Liver (tissue), 9 donors: ENCODE measurements around the gene AAMDC. TPM values are rescaled to one million over a fixed set of nuclear protein-coding genes. Genes with fewer than 3 reads are reported as not detected.
"Not testable (repeated sequence)": the region's sequence is repeated elsewhere in the genome, so short reads cannot be mapped to it uniquely, and the experiment has no call there.

ENCODE experiments used
- DNase-seq: peaks from one replicate; pipeline ENCODE4 v3.0.0-alpha.2; 2017; ENCODE audit warnings: low spot score
- H3K27ac ChIP-seq, 2 donors: one replicate each; pipeline ENCODE4 v1.7.0; 2013; ENCODE audit warnings: inconsistent platforms in 2 of 2, low read length in 2 of 2, control low read depth in 1 of 2, low read depth in 1 of 2, mild to moderate bottlenecking in 1 of 2
- H3K27me3 ChIP-seq, 4 donors: one replicate each; pipeline versions ENCODE4 v1.6.1 to v1.7.0; 2013; ENCODE audit warnings: low read length in 3 of 4, inconsistent platforms in 1 of 4, mild to moderate bottlenecking in 1 of 4, moderate library complexity in 1 of 4; ENCODE audit not compliant: control insufficient read depth in 4 of 4, insufficient read depth in 4 of 4
- H3K36me3 ChIP-seq, 4 donors: one replicate each; pipeline versions ENCODE4 v1.6.1 to v1.7.0; 2013; ENCODE audit warnings: low read length in 3 of 4, mild to moderate bottlenecking in 3 of 4, low read depth in 1 of 4, moderate library complexity in 1 of 4; ENCODE audit not compliant: control insufficient read depth in 4 of 4, insufficient read depth in 3 of 4
- H3K4me1 ChIP-seq, 4 donors: one replicate each; pipeline versions ENCODE4 v1.6.1 to v1.7.0; 2013; ENCODE audit warnings: low read length in 3 of 4, mild to moderate bottlenecking in 3 of 4, moderate library complexity in 1 of 4; ENCODE audit not compliant: control insufficient read depth in 4 of 4, insufficient read depth in 4 of 4
- H3K4me3 ChIP-seq, 3 donors: one replicate each; pipeline versions ENCODE4 v1.6.1 to v1.7.0; 2013; ENCODE audit warnings: low read length in 3 of 3, control low read depth in 1 of 3, low read depth in 1 of 3, mild to moderate bottlenecking in 1 of 3
- H3K9ac ChIP-seq, 2 donors: one replicate each; pipeline ENCODE4 v1.7.0; 2013; ENCODE audit warnings: low read length in 2 of 2, mild to moderate bottlenecking in 2 of 2, moderate library complexity in 2 of 2, control low read depth in 1 of 2, low read depth in 1 of 2
- H3K9me3 ChIP-seq, 4 donors: one replicate each; pipeline versions ENCODE4 v1.6.1 to v1.7.0; 2013; ENCODE audit warnings: low read length in 3 of 4; ENCODE audit not compliant: control insufficient read depth in 4 of 4
- ATF3 ChIP-seq: IDR thresholded peaks from 2 replicates; pipeline ENCODE4 v1.6.1; 2016; ENCODE audit warnings: antibody characterized with exemption
- FOXA2 ChIP-seq: IDR thresholded peaks from 2 replicates; pipeline ENCODE4 v1.6.1; 2016; ENCODE audit warnings: antibody characterized with exemption
- GABPA ChIP-seq, 2 donors: IDR thresholded peaks in 1 of 2; conservative IDR thresholded peaks in 1 of 2; 2 replicates each; pipeline ENCODE4 v1.6.1; 2016; ENCODE audit warnings: antibody characterized with exemption in 2 of 2, mild to moderate bottlenecking in 1 of 2, moderate library complexity in 1 of 2
- HNF4G ChIP-seq: IDR thresholded peaks from 2 replicates; pipeline ENCODE4 v1.6.1; 2016; ENCODE audit warnings: antibody characterized with exemption
- JUND ChIP-seq, 2 donors: IDR thresholded peaks; 2 replicates each; pipeline ENCODE4 v1.6.1; 2016; ENCODE audit warnings: antibody characterized with exemption in 2 of 2
- NR2F2 ChIP-seq: IDR thresholded peaks from 2 replicates; pipeline ENCODE4 v1.6.1; 2016; ENCODE audit warnings: antibody characterized with exemption
- RAD21 ChIP-seq, 2 donors: IDR thresholded peaks; 2 replicates each; pipeline ENCODE4 v1.6.1; 2016; ENCODE audit warnings: antibody characterized with exemption in 2 of 2, mild to moderate bottlenecking in 2 of 2
- REST ChIP-seq: IDR thresholded peaks from 2 replicates; pipeline ENCODE4 v1.6.1; 2016; ENCODE audit warnings: antibody characterized with exemption, mild to moderate bottlenecking
- SP1 ChIP-seq: IDR thresholded peaks from 2 replicates; pipeline ENCODE4 v1.6.1; 2018; ENCODE audit warnings: antibody characterized with exemption, mild to moderate bottlenecking
- YY1 ChIP-seq: IDR thresholded peaks from 2 replicates; pipeline ENCODE4 v1.6.1; 2016; ENCODE audit warnings: antibody characterized with exemption, mild to moderate bottlenecking
- WGBS: extraction: QIAGEN DNeasy Blood & Tissue Kit; methylation state at CpG from one replicate; pipeline ENCODE4 v1.1.7; 2013; 5-methylcytosine and 5-hydroxymethylcytosine counted together
- polyA plus RNA-seq, 2 donors: library from polyadenylated mRNA; stranded (reverse) in 1 of 2; unstranded in 1 of 2; fragments of 200-250 nt in 1 of 2; fragments of >200 nt in 1 of 2; fragmentation: Nextera tagmentation in 1 of 2; extraction: Ambion mirVana in 1 of 2; gene quantifications; one replicate each; pipeline versions ENCODE4 v1.2.1 to v1.2.3, GENCODE V29; 2013 to 2015
- total RNA-seq, 2 donors: library from RNA; depleted of rRNA; stranded (reverse); fragments of >200 nt; gene quantifications; one replicate each; pipeline ENCODE4 v1.2.3, GENCODE V29; 2014
- TF ChIP-seq, protein P1 (sequence below): IDR thresholded peaks from 2 replicates; pipeline ENCODE4 v1.6.1; 2016; ENCODE audit warnings: antibody characterized with exemption
- TF ChIP-seq, protein P2 (sequence below): fragments of 150-350 bp; IDR thresholded peaks from 2 replicates; pipeline ENCODE4 v1.5.1; 2017; ENCODE audit warnings: improper control_type of control experiment, low read depth, low read length; ENCODE audit not compliant: missing input control
- TF ChIP-seq, protein P3 (sequence below): IDR thresholded peaks from 2 replicates; pipeline ENCODE4 v1.6.1; 2016; ENCODE audit warnings: antibody characterized with exemption
- donor health status: healthy.
- donor health status: healthy.
- donor health status: healthy.
- donor health status: healthy.
- donor health status: healthy.

The AAMDC gene
- total and polyA plus RNA-seq, 4 donors = 7.4 to 31.1 (median 13.7) TPM

GRCh38 chr11:77821349-77821851, 456 bp downstream of the AAMDC start:
- TF ChIP-seq, protein P1, sequence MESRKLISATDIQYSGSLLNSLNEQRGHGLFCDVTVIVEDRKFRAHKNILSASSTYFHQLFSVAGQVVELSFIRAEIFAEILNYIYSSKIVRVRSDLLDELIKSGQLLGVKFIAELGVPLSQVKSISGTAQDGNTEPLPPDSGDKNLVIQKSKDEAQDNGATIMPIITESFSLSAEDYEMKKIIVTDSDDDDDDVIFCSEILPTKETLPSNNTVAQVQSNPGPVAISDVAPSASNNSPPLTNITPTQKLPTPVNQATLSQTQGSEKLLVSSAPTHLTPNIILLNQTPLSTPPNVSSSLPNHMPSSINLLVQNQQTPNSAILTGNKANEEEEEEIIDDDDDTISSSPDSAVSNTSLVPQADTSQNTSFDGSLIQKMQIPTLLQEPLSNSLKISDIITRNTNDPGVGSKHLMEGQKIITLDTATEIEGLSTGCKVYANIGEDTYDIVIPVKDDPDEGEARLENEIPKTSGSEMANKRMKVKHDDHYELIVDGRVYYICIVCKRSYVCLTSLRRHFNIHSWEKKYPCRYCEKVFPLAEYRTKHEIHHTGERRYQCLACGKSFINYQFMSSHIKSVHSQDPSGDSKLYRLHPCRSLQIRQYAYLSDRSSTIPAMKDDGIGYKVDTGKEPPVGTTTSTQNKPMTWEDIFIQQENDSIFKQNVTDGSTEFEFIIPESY = no peak
- TF ChIP-seq GABPA (IDR thresholded peaks at IDR 0.05 in 1 of 2, conservative IDR thresholded peaks at IDR 0.05 in 1 of 2) = no peak
- TF ChIP-seq HNF4G = no peak
- no peak for TF ChIP-seq FOXA2
- TF ChIP-seq RAD21 (IDR thresholded peaks at IDR 0.05) = no peak
- TF ChIP-seq, protein P2, sequence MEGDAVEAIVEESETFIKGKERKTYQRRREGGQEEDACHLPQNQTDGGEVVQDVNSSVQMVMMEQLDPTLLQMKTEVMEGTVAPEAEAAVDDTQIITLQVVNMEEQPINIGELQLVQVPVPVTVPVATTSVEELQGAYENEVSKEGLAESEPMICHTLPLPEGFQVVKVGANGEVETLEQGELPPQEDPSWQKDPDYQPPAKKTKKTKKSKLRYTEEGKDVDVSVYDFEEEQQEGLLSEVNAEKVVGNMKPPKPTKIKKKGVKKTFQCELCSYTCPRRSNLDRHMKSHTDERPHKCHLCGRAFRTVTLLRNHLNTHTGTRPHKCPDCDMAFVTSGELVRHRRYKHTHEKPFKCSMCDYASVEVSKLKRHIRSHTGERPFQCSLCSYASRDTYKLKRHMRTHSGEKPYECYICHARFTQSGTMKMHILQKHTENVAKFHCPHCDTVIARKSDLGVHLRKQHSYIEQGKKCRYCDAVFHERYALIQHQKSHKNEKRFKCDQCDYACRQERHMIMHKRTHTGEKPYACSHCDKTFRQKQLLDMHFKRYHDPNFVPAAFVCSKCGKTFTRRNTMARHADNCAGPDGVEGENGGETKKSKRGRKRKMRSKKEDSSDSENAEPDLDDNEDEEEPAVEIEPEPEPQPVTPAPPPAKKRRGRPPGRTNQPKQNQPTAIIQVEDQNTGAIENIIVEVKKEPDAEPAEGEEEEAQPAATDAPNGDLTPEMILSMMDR = no peak
- TF ChIP-seq, protein P3, sequence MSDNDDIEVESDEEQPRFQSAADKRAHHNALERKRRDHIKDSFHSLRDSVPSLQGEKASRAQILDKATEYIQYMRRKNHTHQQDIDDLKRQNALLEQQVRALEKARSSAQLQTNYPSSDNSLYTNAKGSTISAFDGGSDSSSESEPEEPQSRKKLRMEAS = no peak
- TF ChIP-seq REST = no peak
- TF ChIP-seq YY1 = no peak
- TF ChIP-seq JUND (IDR thresholded peaks at IDR 0.05) = no peak
- TF ChIP-seq SP1 = no peak
- no peak for TF ChIP-seq NR2F2
- TF ChIP-seq ATF3 = no peak
- 1% methylated on average over 16 of the region's 16 CpGs for WGBS

GRCh38 chr11:77822126-77822525, 1.2 kb downstream of the AAMDC start:
- not testable (repeated sequence) for H3K27me3 ChIP-seq, H3K36me3 ChIP-seq, H3K9me3 ChIP-seq, H3K9ac ChIP-seq, DNase-seq, H3K4me3 ChIP-seq, H3K27ac ChIP-seq
- peaks cover 6 to 41% (median 20%) of the 10 kb centered on the region in 4 donors for H3K4me1 ChIP-seq
- 83% methylated on average over 13 of the region's 13 CpGs for WGBS

More at GRCh38 chr11:77821349-77821851, 456 bp downstream of the AAMDC start:
- peak; percentile 46 for DNase-seq
- peak overlapping the region; percentile 21 to 89 for H3K9ac ChIP-seq
- H3K27me3 ChIP-seq = no peaks in the 10 kb centered on the region
- H3K4me1 ChIP-seq = peaks cover 6 to 46% (median 20%) of the 10 kb centered on the region in 4 donors
- H3K27ac ChIP-seq = peak overlapping the region; percentile 45 to 87
- no peaks in the 10 kb centered on the region for H3K9me3 ChIP-seq
- peak overlapping the region; percentile 84 to 97 (median 89) for H3K4me3 ChIP-seq
- H3K36me3 ChIP-seq = no peaks in the 10 kb centered on the region
